GM21367 (cell line): ENCODE results near the gene CNTNAP2.
"Not testable (repeated sequence)": the region's sequence is repeated elsewhere in the genome, so short reads cannot be mapped to it uniquely, and the experiment has no call there.

Experiments
- ATAC-seq: cut with Tn5 transposase; IDR thresholded peaks from one replicate; pipeline ENCODE4 v1.9.1; 2021; ENCODE audit not compliant: unreplicated experiment

The CNTNAP2 gene

DNA sequence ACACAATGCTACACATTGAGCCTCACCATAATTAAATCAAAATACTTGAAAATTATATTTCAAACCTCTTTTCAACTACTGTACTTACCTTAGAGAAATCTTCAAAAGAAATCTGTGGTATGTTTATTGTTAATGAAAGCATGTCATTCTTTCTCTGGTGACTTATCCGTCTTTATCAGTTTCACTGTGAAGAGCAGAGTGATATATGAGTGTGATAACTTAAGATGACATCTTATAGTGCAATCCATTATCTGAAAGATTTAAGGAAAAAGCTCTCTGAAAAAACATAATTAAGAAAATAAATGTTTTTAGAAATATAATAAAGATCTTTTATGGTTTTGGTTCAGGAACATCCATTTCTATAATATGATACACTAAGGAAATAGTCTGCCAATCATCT lies 1562.3 kb downstream of the CNTNAP2 start:
- ATAC-seq: no peak

DNA sequence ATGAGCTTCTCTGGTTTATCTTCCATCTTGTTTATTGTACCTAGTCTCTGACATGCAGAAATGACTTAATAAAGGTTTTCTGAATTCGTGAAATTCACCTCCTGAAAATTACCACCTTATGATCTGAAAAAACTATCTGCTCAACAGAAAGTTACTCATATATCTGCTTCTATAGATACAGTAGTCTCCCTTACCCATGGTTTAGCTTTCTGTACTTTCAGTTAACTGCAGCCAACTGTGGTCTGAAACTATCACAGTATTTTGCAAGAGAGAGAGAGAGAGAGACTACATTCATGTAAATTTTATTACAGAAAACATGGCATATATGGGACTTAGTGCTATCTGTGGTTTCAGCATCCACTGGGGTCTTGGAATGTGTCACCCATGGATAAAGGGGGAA lies 1564.9 kb downstream of the CNTNAP2 start:
- no peak for ATAC-seq

DNA sequence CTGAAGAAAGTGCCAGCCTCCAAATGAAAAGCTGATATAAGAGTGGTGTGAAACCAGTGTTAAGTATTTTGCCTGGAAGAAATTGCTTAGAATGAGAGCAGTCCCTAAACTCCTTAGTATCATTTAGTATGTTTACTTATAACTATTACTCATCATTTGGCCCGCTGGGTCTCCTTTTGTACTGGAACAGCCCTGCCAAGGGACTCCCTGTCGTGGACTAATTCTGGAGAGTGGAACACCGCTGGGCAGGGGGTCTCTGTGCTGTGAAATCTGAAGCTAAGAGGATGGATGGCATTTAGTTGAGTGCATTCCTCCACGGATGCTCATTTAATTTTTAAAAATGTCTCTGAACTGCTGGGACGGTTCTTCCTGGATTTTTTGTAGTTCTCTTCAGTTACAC lies 1584.1 kb downstream of the CNTNAP2 start:
- ATAC-seq: no peak

DNA sequence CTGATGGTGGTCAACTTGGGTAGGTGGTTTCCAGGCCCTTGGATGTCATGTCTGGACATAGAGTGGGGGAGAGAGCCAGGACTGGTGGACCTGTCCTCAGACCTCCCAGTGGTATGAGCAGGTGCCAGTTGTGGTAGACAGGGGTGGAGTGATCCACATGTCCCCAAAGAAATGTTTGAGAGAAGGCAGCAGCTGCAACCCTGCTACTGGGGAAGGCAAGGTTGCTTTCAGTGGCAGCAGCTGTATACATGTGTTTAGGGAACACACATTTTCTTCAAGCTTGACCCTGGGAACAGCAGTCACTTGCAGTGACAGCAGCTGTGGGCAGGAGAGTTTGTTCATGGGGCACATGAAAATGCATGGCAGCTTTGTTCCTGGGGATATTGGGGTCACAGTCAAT lies 1591.3 kb downstream of the CNTNAP2 start:
- ATAC-seq: no peak

DNA sequence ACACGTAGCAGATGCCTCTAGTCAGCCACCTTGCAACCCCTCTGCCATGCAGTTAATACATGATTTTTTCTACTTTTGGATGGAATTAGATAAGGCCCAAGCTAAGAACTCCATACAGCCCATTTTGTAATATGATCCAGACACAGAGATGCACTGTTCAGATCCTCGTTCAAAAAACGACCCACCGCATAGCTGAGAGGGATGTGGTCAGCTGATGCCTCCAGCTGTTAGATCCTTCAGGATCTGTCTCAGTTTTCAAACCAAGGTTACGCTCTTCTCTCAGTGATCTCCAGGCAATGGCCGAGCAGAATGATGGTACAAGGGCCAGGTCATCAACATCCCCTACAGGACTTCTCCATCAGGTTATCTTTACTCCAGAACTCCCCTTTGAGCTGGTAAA lies 1592.3 kb downstream of the CNTNAP2 start:
- no peak for ATAC-seq

DNA sequence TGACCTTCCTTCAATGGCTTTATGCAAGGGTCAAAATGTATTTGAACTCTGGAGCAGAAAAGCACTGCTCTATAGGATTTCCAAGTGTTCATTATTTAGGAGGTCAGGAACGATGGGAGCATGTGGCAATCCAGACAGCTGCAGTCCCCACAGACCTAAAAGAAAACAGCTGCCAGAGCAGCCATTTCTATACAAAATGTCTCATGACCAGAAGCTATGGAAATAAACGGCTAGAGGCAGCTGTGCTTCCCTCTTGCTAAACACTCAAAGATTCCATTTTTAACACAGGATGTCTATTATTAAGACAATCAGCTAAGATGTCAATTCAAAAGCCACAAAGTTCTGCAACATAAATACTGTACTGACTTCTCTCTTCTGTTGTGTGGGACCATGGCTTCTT lies 1594.8 kb downstream of the CNTNAP2 start:
- no peak for ATAC-seq

DNA sequence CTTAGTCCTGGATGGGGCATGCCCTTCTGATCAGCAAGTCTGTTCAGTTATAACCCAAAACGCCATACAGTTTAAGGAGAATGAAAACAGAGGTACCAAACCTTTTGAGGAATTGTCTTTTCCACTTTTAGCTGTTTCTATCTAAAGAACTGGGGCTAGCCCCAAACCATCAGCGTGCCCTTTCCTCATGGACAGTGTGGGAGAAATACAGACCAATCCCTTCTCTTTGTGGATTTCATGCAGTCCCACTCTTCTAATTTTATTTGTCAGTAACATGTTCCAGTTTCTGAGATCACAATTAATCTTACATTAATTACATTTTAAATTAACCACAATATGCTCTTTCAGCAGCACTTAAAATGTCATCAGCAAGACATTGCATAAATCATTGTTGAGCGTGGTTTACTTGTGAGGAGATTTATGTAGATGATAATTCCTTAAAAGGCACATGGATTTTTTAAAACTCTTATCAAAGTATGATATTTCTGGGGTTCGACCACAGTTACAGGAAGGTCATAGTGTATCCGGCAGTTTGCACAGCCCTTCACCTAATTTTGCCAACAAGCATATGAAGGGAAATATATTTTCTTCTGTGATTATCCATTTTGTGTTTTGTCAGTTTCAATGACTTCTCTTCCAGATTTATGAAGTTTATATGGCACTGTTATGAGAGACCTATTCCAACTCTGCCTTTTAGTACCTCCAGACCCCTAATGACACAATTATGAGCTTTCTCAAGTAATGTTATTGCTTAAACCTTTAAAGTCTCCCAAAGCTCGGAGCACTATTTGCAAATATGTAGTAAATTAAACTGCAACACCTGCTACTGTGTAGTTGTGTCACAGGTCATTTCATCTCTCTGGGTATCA lies 1605.6 kb downstream of the CNTNAP2 start:
- ATAC-seq: no peak

DNA sequence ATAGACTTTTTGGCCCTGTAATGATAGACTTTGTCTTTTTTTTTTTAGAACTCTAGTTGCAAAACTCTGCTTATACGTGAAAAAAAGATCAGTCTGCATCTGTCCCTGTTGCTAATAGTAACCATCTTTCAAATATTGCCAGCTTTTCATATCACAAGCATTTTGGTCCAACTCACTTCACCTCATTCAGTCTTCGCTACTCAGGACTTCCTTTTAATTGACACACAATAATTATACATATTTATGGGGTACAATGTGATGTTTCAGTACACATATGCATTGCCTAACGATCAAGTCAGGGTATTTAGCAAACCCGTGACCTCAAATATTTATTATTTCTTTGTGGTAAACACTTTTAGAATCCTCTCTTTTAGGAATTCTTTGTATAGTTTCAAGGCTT lies 1606.9 kb downstream of the CNTNAP2 start:
- no peak for ATAC-seq

DNA sequence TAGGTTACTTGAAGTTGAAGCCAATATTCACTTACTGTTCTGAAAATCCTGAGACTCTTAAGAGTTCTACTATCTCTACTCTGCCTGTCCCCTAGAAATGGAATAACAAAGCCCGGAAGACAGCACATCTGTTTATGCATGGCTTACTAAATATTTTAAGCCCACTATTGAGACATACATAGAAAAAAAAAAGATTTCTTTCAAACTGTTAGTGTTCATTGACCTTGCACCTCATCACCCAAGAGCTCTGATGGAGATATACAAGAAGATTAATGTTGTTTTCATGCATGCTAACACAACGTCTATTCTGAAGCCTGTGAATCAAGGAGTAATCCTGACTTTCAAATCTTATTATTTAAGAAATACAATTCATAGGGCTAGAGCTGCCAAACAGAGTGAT lies 1614.7 kb downstream of the CNTNAP2 start:
- ATAC-seq: no peak

DNA sequence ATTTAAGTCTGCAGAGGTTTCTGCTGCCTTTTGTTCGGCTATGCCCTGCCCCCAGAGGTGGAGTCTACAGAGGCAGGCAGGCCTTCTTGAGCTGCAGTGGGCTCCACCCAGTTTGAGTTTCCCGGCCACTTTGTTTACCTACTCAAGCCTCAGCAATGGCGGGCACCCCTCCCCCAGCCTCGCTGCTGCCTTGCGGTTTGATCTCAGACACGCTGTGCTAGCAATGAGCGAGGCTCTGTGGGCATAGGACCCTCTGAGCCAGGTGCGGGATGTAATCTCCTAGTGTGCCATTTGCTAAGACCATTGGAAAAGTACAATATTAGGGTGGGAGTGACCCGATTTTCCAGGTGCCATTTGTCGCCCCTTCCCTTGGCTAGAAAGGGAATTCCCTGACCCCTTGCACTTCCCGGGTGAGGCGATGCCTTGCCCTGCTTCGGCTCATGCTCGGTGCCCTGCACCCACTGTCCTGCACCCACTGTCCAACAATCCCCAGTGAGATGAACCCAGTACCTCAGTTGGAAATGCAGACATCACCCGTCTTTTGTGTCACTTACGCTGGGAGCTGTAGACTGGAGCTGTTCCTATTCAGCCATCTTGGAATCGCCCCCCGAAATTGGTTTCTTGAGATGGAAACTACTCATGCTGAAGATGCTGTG lies 1621.1 kb downstream of the CNTNAP2 start:
- not testable (repeated sequence) for ATAC-seq

DNA sequence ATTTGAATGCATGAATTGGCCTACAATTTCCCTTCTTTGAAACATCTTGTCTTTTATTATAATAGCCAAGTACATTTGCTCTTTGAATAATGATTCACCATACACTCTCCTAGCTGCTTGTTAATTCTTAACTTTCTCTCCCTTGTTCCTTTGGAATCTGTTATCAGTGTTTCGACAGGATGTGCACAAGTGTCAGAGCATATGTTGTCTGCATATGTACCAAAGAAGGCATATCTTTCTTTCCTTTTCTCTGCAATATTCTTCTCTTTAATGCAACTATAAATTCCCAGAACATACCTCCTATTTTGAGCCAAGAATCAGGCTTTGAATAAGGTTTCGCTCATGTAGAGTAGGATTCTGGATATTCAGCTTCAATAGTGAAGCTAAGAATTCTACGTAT lies 1625.7 kb downstream of the CNTNAP2 start:
- ATAC-seq: no peak

DNA sequence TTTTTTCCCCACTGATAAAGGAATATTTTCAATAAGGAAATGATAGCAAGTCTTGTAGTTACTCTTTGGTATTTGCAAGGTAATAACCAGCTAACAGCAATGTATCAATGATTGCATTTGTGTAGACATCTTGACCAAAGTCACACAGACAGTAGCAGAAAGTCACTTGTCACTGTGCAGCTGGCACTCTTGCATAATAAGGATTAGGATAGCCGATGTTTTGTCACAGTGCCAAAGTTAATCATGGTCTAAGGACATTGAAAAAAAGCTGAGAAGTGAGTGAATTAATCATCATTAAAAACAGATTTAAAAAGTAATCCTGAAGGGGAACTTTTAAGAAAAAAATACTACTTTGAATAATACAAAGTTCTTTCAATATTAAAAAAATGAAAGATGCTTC lies 1639.7 kb downstream of the CNTNAP2 start:
- no peak for ATAC-seq

DNA sequence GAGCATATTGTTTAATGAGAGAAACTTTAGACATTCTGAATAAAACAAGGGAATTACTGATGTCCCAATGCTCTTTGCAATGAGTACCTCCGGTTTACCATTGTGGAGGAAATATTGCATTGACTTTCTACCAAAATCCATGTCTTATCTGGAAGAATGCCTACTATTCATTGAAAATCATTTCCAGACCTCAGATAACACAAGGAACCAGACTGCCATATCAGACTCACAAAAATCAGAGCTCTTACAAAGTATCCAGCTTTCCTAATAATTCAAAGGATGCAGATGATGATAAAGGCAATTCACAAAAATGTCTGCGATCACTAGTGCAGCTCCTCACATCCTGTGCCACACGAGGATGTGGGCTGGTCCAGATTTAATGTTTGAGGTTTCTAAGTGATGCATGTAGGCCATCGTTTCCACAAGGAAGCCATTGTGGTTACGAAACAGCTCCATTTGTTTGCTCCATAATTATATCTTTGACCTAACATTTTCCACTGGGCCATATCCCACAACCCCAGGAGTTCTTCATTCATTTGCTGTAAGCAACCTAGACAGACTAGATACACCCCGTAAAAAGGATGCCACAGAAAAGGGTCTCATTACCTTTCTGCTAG lies 1642.8 kb downstream of the CNTNAP2 start:
- ATAC-seq: no peak

DNA sequence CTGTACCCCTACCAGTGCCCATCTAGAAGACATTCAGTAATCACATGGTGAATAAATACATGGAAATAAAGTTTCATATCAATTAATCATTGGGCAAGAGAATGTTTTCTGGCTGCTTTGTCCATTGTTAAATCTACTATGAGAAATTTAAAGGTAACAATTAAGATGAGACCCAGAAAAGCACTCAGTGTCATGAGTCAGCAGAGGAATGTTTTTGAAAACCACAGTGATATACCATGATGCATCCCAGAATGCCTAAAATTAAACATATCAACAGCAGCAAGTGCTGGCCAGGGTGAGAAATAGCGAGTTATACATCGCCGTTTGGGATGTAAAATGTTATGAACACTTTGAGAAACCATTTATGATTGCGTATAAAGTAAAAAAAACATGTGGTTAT lies 1648.7 kb downstream of the CNTNAP2 start:
- ATAC-seq: no peak

DNA sequence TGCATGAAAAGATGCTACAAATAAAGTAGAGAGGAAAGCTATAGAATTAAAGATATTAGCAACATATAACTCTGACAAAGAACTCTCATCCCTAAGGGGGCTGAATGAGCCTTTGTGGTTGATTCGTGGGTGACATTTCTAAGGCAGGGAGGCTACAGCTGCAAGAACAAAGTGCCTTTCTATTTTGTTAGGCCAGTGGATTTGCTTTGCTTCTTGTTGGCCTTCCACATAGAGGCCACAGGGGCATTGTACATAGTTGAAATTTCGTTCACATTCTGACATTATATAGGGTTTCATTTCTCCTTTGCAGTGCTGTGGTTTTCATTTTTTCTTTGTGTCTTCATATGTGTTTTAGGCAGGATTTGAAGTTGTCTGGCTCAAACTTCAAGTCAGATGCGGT lies 1654.7 kb downstream of the CNTNAP2 start:
- ATAC-seq: no peak

DNA sequence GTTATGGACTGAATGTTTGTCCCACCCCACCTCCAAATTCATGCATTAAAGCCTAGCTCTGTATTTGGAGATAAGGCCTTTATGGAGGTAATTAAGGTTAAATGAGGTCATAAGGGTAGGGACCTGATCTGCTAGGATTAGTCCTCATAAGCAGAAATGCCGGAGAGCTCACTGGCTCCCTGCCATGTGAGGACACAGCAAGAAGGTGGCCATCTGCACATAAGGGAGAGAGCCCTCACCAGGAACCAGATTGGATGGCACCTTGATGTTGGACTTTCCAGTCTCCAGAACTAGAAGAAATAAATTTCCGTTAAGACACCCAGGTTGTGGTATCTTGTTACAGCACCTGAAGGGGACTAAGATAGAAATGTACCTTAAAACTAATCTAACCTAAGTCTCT lies 1657.9 kb downstream of the CNTNAP2 start:
- ATAC-seq: no peak

DNA sequence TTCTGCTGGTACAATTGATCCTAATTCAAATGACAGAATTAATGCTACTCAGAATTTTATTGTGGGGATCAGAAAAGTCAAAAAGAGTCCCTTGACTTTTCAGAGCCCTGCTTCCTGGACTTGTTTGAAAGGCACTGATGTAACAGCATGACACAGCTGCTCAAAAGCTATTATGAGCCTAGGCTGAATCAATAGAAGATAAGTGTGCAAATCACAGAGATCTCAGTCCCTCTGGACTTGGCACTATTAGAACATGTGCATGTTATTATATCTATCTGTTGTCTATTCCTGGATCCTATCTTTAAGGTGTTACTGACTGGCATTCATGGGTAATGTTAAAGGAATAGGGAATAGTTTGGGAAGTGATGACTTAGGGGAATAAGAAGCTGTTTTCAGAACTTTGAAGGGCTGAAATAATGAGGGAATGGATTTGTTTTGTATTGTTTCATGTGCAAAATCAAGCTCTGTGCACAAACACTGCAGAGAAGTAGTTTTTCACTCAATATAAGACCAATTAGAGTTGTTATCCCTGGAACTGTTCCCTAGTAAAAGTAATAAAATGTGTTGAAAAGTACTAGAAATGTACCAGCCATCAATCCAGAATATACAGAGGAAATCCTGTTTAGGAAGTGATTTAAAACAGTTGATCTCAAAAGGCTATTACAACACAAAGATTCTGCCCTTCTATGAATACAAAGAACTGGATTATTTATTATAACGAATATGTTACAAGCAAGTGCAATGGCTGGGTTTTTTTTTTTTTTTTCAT lies 1659.1 kb downstream of the CNTNAP2 start:
- ATAC-seq: no peak

DNA sequence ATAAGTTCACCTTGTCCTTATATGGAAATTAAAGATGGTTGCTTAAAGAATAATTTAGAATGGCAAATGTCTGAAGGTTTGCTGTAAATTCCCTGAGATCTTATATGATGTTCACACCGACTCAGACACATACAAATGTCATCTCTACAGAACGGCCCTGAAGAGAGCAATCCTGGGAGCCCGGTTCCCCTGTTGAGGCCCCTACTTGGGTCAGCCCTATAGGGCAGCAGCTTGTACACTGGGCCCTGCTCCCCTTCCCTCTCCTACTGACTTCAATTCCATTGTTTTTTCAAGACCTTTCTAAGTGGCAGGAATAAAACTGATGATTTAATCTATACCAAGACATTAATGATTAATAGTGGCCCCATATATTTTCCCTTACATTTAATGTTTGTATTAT lies 1660.7 kb downstream of the CNTNAP2 start:
- no peak for ATAC-seq

DNA sequence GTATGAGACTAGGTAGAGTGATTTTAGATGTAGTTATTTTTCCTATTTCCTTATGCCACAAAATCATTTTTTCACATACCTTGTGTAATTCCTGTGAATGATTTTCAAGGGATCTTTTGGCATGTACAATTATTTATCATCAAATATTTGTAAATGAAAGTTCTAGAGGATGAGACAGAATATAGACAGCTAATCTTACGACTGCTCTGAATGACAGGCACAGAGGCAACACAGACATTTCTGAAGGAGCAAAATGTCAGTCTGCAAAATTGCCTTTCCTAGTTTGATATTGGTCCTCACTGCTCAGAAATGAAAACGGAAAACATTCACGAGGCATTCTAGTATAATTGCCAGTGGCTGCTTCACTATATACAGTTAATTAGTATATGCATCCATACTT lies 1663.3 kb downstream of the CNTNAP2 start:
- no peak for ATAC-seq

DNA sequence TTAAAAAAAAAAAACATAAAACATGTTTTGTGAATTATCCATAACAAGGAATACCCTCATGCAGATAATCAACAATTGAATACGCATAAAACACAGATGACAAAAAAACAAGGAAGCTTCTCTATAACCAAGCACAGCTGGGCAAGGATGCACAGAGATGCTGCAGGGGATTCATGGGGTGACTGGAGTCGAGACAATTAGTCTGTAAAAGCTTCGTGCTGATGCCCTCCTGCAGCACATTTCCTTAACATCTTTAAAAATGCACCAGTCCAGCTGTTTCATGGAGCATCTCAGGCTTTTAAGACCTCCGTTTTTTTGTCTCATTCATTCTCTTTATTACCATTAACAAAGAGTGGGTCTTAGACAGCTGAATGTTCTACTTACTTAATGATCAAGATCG lies 1680.0 kb downstream of the CNTNAP2 start:
- no peak for ATAC-seq

DNA sequence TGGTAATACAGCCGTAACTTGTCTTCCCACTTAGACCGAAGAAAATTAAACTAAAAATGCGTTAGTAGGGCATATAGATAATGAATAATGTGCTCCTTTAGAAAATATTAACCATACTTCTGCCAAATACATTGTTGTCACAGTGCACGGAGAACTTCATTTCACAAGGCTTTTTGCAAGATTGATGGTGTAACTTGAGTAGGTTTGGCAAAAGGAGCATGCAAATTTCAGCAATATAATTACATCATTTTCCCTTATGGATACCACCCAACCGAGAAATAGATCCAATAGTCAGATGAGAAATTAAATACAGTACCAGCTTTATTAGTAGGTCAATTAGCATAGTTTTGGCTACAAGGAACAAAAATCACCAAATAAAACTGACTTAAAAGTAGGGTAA lies 1681.4 kb downstream of the CNTNAP2 start:
- ATAC-seq: no peak
